Fibroblast of gingiva (primary cell): ENCODE measurements around the gene EXOC4.
A peak's percentile ranks its signal among the peaks of the same experiment; 100 is the strongest.

Experiments
- DNase-seq: peaks from one replicate; pipeline ENCODE4 v3.0.0-alpha.2; 2011; ENCODE audit warnings: low read depth

EXOC4 gene

DNA sequence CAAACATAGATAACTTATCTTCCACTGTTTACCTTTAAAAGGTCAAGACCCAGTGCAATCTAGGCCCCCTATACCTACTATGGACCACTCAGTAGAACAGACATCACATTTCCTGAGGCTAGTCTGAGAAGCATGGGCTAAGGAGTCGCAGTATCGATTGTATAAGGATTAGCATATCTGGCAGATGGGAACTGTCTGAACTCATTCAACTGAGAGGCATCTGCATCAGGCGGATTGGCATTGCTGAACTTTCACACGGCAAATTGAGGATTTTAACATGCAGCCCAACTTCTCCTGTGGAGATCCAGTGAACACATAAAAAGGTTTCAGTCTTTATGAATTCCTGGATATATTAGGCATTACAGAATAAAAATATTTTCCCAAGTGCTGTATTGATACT is 785.1 kb downstream of the EXOC4 start:
- no peak for DNase-seq

DNA sequence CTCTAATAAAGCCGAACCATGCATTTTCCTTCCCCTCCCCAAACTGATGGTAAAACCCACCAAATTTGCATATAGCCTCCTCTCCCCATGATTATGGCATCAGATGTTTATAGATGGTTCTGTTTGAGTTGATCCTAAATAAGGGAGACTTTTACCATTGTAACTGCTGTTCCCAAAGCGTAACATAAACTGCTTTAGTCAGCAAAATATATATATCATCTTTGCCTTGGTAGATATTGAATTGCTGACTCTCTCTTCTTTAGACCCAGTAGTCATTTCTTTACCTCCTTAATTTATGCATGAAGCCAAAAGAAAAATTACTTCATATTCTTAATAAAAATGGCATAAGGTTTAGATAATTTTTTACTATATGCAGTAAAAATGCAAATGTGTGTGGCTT is 788.1 kb downstream of the EXOC4 start:
- DNase-seq = no peak

DNA sequence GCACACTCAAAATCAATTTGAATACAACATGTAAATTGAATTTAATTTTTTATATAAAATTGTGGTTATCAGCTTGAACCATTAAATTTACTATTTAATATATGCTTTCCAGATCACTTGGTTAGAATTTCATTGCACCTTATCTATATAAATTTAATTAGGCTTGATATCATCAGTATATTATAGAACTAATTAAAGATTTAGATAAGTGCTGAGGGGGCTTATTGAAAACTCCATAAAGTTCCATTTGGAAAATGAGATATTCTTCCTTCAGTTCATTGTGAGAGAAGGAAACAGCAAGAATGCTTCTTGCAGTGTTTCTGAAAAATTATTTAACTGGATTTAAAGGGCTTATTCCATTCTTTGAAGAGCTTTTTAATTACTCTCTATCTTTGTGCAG is 788.6 kb downstream of the EXOC4 start:
- DNase-seq = no peak

DNA sequence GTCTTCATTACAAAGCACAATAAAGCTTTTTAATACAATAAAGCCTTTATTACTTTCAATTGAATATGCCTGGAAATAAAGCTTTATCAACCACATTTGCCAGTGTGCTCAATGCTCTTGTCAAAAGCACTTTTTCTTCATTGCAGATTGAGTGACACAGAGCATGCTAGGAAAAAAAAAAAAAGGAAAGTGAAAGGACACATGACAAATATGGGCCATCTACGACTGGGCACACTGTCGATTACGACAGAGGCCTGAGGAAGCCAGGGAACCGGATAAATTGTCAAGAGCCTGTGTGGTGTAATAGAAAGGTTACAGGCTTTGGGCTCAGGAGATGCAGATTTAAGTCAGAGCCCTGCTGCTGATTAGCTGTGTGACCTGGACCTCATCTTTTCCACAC is 789.4 kb downstream of the EXOC4 start:
- DNase-seq = peak; percentile 3

DNA sequence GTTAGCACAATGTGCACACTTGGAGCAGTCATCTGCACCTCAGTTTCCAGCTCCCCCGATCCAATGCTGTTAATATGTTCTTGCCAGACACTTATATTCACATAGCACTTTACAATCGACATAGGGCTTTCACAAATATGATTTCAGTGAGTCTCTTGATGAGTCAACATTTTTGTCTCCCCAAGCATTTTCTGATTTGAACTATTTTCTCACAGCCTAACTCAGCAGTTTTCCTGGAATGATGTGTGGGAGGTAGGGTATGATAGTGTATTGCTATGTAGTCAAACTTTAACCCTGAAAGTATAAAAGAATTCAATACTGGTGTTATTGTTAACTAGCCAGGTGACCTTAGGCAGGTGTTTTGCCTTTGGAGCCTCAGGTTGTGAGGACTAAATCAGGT is 791.8 kb downstream of the EXOC4 start:
- no peak for DNase-seq

DNA sequence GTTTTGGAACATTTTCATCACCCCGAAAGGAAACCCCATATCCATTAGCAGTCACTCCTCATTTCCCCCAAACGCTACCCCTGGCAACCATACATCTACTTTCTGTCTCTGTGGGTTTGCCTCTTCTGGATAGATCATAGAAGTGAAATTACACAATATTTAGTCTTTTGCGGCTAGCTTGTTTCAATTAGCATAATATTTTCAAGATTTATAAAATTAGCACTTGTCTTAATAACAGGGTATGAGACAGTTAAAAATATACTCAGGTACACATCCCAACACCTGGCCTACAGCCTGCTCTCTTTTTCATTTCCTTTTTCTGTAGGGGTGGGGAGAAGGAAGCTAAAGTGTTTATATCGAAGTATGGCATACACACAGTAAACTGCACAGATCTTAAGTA is 792.8 kb downstream of the EXOC4 start:
- DNase-seq = no peak

DNA sequence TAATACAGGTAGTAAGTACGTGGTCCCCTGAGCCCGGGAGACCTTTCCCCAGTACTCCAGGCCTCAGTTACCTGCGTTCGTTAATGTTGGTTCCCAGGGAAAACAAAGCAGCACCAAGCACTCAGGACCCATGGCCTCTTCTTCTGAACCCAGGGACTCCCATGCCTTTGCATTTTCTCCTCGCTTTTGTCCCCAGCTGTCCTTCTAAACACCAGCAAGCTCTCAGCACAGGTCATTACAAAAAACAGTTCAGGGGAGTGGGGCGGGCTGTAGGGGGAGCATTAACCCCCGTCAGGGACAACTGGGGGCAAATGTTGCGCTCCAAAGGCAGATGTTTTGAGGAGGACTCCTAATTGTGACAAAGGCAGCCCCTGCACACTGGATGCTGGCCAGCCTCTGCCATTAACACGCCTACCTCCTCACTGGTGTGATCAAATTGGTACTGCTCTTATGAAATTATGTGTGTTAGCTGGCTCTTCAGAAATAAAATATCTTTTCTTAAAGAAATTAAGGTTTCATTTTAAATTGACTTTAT is 793.8 kb downstream of the EXOC4 start:
- no peak for DNase-seq

DNA sequence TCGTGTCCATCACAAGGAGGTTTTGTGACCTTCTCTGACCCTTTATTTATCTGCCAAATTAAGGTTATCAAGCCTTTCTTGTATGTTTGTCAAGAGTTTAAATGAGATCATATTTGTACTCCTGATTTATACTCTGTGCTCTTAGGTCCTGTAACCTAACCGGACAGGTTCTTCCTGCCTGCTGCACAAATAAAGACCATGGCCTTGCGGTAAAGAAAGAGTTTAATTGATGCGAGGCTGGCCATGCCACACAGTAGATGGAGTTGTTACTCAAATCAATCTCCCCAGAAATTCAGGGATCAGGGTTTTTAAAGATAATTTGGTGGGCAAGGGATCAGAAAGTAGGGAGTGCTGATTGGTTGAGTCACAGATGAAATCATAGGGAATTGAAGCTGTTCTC is 794.8 kb downstream of the EXOC4 start:
- DNase-seq = no peak

DNA sequence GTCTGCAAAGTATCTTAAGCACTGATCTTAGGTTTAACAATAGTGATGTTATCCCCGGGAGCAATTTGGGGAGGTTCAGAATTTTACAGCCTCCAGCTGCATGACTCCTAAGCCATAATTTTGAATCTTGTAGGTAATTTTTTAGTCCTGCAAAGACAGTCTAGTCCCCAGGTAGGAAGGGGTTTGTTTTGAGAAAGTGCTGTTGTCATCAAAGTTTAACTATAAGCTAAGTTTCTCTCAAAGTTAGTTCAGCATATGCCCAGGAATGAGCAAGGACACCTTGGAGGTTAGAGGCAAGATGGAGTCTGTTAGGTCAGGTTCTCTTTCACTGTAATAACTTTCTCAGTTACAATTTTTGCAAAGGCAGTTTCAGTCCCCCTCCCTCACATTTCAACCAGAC is 795.3 kb downstream of the EXOC4 start:
- no peak for DNase-seq

DNA sequence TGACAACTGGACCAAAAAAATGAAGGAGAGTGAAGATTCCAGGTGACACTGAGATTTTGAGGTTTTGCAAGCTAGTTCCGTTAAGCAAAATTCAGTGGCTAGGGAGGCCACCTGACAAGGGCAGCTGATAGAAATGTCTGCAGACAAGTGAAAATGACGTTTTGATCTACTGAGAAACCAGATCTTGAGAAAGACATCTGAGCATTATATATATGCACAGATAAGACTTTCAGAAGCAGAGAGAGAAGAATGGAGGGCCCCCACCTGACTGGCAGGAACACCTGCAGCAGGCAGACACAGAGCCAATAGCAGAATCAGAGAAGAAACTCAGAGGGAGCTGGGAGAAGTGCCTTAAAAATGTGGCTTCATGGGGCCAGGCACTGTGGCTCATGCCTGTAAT is 798.1 kb downstream of the EXOC4 start:
- DNase-seq = no peak

DNA sequence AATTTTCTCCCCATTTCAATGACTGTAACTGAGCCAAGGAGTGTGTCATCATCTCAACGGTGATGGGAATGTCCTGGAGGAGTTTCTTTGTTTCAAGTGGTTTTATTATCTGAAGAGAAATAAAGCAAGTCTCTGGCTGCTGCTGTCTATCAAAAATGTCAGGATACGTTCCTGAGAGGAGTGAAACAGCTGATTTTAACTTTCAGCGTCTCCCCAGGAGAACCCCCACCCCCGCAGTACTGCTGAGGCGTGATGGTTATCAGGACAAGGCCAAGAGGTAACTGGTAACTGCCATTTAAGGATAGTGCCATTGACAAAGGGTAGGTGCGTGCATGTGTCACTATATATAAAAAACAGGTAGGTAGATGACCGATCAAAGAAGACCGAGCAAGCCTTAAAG is 803.9 kb downstream of the EXOC4 start:
- no peak for DNase-seq

DNA sequence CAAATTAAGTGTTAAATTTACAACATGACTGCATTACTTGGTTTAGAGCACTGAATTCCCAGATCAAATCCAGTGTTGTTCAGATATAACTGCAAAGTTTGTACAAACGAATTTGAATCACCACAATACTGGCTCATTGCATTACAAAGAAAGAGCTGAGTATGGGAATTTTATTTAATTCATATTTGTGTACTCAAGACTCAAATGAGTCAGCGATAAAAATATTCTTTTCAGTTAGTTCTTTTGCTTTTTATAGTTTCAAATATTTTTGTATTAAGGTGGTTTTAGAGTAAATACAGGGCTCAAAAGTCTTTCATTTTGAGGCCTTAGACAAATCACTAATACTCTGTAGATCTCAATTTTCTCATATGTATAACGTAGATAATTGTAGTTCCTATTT is 805.6 kb downstream of the EXOC4 start:
- DNase-seq = no peak

DNA sequence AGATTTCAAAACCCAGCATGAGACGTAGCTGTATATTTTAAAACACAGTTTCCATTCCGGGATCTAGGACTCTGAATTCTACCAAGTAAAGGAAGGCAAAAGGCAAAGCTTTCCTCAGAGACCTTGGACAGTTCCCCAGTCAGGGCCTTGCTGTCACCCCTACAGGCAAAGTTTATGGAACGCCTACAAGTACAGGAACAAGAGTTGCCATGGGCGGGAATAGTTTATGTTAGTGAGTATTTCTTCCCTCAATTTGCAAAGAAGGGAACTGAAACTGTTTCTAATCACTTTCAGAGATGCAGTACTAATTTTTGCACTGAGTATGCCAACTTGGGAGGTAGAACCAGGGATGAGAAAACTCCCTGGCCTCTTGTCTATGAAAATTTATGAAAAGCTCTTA is 806.1 kb downstream of the EXOC4 start:
- DNase-seq = no peak

DNA sequence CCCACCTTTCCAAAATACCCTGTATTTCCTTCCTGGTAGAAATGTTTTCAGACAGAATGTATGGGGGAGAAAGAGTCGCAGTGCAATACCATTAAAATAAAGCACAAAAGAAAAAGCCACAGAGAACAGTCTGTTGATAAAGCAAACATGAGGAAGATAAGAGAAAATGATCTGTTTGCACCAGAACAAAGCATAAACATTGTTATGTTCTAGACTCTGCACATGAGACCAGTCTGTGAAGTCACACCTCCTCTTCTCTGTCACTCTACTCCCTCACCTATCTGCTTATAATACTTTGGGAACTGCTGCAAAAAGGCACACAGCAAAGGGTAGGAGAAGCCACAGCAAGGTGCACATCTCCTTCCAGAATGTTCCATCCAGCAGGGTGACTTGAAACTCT is 807.0 kb downstream of the EXOC4 start:
- no peak for DNase-seq

DNA sequence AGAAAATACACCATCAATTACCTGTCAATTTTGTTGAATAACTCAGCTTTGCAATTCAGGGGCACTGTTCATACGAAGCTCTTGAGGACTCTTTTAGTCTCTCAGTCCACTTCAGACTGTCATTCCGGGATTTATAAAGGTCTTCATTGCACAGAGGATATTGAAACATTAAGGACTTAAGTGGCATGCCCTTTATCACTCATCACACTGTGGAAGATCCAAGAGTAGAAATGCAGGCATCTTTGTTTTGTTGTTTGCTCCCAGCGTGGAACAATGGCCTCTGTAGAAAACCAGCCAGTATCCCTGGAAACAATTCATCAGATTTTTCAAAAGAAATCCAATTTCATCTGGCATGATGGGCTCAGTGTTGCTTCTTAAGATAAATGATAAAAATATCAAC is 808.0 kb downstream of the EXOC4 start:
- DNase-seq = no peak

DNA sequence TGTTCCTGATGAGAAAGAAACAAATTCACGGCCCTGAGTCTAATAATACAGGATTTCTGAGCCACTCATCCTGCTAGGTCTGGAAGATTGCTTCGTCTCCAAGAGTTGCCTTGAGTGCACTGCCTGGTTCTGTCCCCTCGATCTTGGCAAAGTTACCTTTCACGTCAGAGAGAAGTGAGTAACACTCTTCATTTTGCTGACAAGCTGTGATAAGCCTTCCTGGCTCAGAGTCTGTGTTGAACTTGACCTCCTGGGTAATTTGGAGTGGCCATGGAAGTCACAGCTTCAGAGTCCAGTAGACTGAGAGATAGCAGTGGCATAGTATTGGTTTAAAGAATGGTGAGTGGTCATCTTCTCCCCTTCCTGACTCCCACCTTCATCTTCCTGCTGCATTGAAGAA is 809.6 kb downstream of the EXOC4 start:
- no peak for DNase-seq

DNA sequence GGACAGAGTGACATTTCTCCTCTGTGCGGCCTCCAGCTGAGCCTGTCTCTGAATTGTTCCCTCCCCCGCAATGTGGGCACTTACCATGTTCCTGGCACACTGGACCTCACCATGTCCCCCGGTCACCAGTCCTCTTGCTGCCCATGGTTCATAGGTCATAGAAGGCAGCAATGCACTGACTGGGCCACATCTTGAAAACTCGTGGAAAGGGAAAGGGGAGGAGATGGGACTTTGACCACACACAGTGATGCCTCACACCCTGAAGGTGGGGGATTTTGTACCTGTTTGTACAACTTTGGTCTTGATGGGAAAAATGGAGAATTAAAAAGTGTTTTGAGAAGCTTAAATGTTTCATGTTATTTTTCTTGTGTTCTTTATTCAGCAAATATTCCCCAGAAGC is 812.5 kb downstream of the EXOC4 start:
- no peak for DNase-seq

DNA sequence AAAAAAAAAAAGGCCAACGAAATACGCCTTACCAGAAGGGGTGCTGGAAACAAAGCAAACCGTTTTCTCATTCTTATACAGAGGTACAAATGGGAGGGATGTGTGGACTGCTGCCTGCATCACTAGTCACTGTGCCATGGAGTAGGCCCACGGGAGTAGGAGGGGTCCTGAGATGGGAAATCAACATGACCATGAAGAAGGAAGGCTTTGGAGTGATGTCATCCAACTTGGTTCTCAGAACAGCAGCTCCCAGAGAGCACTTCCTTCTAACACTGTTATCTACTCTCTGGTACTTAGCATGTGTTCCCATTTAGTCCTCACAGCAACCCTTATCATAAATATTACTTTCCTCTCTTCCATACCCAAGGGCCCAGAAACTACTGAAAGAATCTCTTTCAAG is 814.3 kb downstream of the EXOC4 start:
- no peak for DNase-seq

DNA sequence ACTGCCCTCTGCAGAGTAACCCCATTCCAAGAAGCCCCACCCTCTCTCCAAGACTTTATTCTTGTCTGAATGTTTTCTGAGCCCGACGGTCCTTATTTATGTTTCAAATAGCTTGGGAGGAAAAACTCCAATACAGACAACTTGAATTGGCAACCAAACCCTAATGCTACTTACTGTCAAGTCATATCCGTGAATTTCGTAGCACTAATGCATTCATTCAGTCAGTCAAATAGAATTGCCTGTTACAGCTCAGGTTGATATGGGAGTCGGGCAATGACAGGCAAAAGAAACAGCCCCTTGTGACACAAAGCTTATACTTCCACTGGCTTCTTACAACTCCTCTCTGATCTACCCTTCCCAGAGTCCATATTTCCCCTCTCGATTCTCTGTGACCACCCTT is 815.8 kb downstream of the EXOC4 start:
- DNase-seq = no peak

DNA sequence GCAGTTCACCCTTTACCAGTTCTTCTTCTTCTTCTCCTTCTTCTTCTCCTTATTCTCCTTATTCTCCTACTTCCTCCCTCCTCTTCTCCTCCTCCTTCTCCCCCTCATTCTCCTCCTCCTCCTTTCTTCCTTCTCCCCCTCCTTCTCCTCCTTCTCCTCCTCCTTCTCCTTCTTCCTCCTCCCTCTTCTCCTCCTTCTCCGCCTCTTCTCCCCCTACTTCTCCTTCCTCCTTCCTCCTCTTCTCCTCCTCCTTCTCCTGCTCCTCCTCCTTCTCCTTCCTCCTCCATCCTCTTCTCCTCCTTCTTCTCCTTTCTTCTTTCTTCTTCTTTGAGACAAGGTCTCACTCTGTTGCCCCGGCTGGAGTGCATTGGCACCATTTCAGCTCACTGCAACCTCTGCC is 816.3 kb downstream of the EXOC4 start:
- no peak for DNase-seq

DNA sequence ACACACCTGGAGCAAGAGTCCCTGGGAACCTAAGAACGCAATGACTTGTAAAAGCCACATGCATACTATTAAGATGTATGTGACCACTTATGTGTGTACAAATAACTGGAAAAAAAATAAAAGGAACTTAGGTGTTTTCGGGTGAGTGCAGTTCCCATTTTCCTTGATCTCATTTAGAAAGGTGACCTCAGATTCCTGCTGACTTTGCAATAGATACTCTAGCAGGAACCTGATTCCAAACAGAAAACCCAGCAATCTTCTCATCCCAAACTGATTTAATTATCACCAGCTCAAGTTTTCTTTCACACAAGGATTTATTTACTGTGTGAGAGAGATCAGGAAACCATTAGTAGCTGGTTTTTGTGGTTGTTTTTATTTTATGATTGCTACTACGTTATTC is 817.8 kb downstream of the EXOC4 start:
- DNase-seq = no peak

DNA sequence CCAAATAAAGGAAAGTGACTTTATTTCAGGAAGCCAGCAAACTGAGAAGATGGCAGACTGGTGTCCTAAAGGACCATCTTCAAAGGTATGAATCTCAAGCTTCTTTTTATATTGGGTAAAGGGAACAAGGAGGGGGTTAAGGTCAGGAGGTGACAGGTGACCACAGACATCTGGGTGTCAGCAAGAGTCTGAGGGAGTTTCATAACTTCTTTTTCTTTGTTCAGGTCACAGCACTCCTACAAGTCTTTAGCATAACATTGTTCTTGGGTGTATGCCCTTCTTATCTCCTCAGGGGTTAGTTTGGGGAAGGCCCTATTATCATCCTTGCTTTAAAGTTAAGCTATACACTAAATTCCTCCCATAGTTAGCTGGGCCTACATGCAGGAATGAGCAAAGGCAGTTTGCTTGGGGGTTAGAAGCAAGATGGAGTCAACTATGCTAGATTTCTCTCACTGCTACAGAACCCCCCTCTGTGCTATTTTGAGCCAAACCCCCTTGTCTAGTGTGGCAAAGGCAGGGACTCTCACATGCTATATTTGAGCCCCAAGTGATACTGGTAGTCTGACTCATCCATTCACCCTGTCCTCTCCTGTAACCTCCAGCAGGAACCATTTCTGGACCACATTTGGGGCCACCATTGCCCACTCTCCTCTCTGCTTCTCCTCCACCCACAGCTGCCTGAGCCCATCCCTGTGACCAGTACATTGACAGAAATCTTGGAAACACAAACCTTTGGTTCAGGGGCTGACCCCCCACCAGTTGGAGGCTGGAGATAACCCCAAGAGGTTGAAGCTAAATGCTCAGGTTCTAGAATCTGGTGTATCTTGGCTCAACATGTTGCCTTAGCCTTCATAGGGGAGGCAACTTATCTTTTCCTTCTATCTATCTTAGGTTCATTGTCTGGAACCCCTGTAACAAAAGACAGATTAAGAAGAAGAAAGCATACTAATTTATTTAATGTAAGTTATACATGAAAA is 818.8 kb downstream of the EXOC4 start:
- DNase-seq = no peak

DNA sequence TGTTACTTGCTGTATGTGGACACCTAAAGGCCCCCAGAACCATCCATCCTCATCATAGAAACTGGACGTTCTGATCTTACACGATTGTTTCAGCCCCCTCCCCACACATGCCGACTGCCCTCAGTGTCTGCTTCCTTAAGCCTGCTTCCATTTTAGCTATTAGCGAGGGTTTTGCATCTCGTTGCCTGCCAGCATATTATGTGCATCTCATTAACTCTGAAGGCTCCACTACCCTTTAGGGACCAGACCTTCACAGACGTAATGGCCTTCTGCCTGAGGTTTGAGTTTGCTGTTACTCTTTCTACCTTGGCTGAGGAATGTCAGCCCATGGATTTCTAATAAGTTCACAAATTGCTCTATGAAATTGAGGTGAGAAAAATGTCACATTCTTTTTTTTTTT is 820.4 kb downstream of the EXOC4 start:
- no peak for DNase-seq

DNA sequence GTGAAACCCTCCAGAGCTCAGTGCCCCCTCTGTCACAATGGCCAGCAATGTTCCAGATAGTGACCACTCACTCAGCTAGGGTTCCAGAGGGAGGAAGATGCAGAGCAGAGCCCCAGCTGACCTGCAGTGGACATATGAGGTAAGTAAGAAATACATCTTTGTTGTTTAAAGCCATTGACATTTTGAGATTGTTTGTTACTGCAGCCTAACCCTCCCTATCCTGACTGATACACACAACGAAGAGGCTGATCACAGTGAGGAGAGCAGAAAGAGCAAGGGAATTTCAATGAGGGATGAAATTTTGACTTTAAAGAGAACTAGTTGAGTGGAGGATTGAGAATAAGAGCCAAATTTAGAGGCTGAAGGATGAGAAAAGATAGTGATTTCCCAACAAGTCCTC is 822.9 kb downstream of the EXOC4 start:
- DNase-seq = no peak
